ENCODE data around the gene SIK1.
"Not testable (repeated sequence)": the region's sequence is repeated elsewhere in the genome, so short reads cannot be mapped to it uniquely, and the experiment has no call there.

DNA sequence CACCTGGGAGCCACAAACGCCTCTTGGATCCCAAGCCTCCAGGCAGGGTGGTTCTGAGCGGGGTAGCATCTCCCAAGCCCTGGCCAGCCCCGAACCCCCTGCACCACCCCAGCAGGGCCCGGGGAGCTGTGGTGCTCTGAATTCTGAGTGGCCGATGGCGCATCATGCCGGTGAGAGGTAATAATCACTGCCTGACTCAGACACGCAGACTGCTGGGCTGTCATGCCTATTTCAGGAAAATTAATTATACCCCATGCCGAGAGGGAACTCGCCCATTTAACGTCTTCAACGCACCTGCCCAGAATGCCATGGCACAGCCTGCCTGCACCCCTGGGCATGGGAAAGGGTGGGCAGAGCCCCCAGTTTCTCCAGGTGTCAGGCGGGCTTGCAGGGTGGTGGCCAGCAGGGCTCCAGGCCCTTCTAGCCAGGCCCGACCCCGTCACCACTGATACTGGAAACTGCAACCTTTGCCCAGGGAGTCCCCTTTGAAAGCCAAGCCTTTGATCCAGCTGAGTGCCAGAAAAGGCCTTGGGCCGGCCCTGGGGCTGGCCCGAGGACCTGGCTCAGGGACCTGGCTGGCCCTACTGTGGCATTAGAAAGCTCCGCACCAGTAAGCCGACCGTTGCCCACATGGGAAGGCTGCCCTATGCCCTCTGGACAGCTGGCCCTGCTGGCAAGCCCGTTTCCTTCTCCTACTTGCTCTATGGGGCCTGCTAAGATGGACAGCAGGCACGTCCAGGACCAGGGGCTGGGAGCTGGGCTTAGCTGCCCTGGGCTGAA lies 23.1 kb downstream of the SIK1 start:
- not testable (repeated sequence) for TF ChIP-seq POLR2AphosphoS5 (IDR thresholded peaks at IDR 0.05; ENCODE audit: low read depth, low read length); TAF1 (IDR thresholded peaks at IDR 0.05; ENCODE audit: borderline replicate concordance, low read depth, low read length)
